A549 (cell line): ENCODE measurements around the gene LCOR.

Experiments used
- CTCF ChIP-seq: fragments of >200 bp; sonication (Bioruptor Twin); formaldehyde crosslinking; IDR thresholded peaks from 3 replicates; pipeline ENCODE4 v1.5.1; 2016
- E2F6 ChIP-seq: IDR thresholded peaks from 2 replicates; pipeline ENCODE4 v1.6.1; 2012; ENCODE audit warnings: low read depth, borderline replicate concordance
- EHF ChIP-seq: fragments of 250-450 bp; sonication (Bioruptor Pico); IDR thresholded peaks from 2 replicates; pipeline ENCODE4 v1.5.0; 2020; ENCODE audit warnings: mild to moderate bottlenecking
- EP300 ChIP-seq, 2 experiments: fragments of >200 bp; sonication (Bioruptor Twin); formaldehyde crosslinking; IDR thresholded peaks; 2 replicates in 1 of 2; 3 replicates in 1 of 2; pipeline ENCODE4 v1.6.1; 2016 to 2017
- MYC ChIP-seq: IDR thresholded peaks from 2 replicates; pipeline ENCODE4 v1.6.1; 2012; ENCODE audit warnings: mild to moderate bottlenecking, inconsistent platforms, low read length, improper control_type of control experiment, borderline replicate concordance
- POLR2A ChIP-seq: IDR thresholded peaks from 2 replicates; pipeline ENCODE4 v1.6.1; 2012; ENCODE audit warnings: mild to moderate bottlenecking, low read length
- RARB ChIP-seq: fragments of 250-450 bp; sonication (Bioruptor Pico); IDR thresholded peaks from 2 replicates; pipeline ENCODE4 v1.8.0; 2021; ENCODE audit warnings: mild to moderate bottlenecking, moderate library complexity
- RCOR1 ChIP-seq: fragments of 150-350 bp; IDR thresholded peaks from 2 replicates; pipeline ENCODE4 v1.6.1; 2014; ENCODE audit warnings: antibody characterized with exemption, low read length, low read depth
- SMC3 ChIP-seq: fragments of >200 bp; sonication (Bioruptor Twin); formaldehyde crosslinking; IDR thresholded peaks from 3 replicates; pipeline ENCODE4 v1.6.1; 2018; ENCODE audit warnings: inconsistent platforms
- TFCP2L1 ChIP-seq: fragments of 250-450 bp; sonication (Bioruptor Pico); IDR thresholded peaks from 2 replicates; pipeline ENCODE4 v1.5.0; 2021; ENCODE audit warnings: mild to moderate bottlenecking
- TF ChIP-seq, protein P1 (sequence below): IDR thresholded peaks from 2 replicates; pipeline ENCODE4 v1.6.1; 2012

DNA sequence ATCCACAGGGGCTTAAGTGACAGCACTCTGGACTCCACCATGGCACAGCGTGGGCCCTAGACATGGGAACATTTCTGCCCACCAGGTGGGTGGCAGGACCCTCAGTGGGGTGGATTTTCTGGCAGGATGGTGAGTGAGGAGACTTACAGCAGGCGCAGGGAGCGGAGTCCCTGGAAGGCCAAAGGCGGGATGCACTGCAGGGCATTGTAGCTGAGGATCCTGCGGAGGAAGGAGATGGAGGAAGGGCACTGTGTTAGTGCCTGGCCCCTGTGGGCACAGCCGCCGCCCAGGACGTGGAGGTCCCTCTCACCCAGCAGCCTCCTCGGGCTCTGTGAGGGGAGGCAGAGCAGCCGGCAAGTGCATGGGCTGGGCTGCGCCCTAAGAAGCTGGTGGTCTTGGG is 199.4 kb downstream of the LCOR start:
- TF ChIP-seq SMC3, result no peak
- TF ChIP-seq, protein P1, sequence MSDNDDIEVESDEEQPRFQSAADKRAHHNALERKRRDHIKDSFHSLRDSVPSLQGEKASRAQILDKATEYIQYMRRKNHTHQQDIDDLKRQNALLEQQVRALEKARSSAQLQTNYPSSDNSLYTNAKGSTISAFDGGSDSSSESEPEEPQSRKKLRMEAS, result no peak
- TF ChIP-seq CTCF, result no peak
- no peak for TF ChIP-seq TFCP2L1 (CRISPR knock-in tag)
- TF ChIP-seq E2F6, result no peak
- TF ChIP-seq MYC, result no peak
- no peak for TF ChIP-seq EP300 (IDR thresholded peaks at IDR 0.05)
- no peak for TF ChIP-seq RCOR1
- TF ChIP-seq POLR2A, result no peak
- no peak for TF ChIP-seq RARB
- TF ChIP-seq EHF (CRISPR knock-in tag), result no peak
